Astrocyte (in vitro differentiated cells and primary cell): Measurements from ENCODE around the gene HERC6.

Experiments
- CTCF ChIP-seq: IDR thresholded peaks from 2 replicates; pipeline ENCODE4 v1.5.1; 2011; ENCODE audit warnings: low read depth, mild to moderate bottlenecking, inconsistent platforms, low read length, moderate library complexity; ENCODE audit not compliant: insufficient read depth
- EZH2 ChIP-seq: IDR thresholded peaks from 2 replicates; pipeline ENCODE4 v1.6.1; 2012; ENCODE audit warnings: mild to moderate bottlenecking, low read length, inconsistent platforms; ENCODE audit not compliant: insufficient read depth

GRCh38 chr4:88441696-88442095 is 63.0 kb downstream of the HERC6 start:
- no peak for TF ChIP-seq CTCF
- no peak for TF ChIP-seq EZH2
